GM21381 (cell line): ENCODE data around the gene ZFYVE28.
A peak's percentile ranks its signal among the peaks of the same experiment; 100 is the strongest.

ENCODE experiments used
- ATAC-seq: cut with Tn5 transposase; IDR thresholded peaks from one replicate; pipeline ENCODE4 v1.9.1; 2021; ENCODE audit warnings: mild to moderate bottlenecking, moderate library complexity; ENCODE audit not compliant: unreplicated experiment

Gene ZFYVE28

DNA sequence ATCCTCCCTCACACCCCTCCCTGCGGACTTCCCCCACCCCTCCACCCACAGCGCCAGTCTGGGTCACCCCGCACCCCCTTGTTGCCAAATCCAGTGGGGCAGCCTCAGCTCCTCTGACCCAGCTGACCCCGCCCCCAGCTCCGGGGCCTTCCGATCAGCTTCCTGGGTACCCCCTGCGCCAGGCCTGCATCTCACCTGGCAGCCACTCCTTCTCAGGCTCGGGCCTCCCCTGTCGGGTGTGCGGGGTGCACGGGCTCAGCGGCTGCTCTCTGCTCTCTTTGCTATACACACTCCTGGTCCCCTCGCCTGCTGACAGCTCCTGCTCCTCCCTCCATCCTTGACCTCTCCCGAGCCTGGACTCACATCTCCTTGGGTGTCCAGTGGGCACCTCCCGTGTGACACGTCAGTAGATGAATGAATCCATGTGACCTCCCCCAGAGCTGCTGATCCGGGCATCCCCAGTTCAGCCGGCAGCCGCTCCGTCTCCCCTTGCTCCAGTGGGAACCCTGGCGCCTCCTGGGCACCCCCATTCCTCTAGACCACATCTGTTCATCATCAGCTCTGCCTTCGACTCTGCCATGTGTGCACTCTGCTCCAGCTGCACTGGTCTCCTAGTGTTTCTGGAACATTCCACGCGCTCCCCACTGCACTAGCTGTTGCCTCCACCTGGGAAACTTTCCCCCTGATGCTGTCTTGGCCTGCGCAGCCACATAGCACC, 10.2 kb upstream of the ZFYVE28 start:
- ATAC-seq: no peak

- ATAC-seq: no peak
These were observed 9.2 kb upstream of the ZFYVE28 start for GRCh38 chr4:2427383-2428334.

DNA sequence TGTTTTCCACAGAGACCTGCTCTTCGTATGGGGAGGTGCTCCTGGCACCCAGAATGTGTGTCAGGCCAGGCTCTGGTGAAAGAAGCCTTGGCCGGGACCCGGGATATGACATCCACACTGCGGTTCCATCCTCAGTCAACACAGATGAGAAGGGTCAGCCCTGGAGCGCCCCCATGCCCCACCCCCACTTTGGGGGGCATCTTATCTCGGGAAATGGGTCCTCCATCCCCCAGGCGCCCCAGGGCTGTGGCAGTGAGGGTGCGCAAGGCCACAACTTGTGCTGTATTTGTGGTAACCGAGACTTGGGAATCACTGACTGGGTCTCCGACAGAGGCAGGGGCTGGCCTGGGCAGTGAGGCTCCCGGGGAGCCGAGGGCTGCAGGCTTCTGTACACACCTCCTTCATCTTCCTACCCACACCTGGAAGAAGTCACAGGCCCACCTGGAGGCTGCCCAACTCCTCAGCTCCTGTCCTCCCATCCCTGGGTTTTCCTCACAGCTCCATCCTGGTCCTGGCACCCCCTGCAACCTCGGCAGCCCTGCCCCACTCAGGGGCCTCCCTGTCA, 8.3 kb upstream of the ZFYVE28 start:
- no peak for ATAC-seq

GRCh38 chr4:2426069-2426397, 7.6 kb upstream of the ZFYVE28 start:
- no peak for ATAC-seq

- ATAC-seq: no peak
These were observed 7.1 kb upstream of the ZFYVE28 start for GRCh38 chr4:2425386-2426068.

DNA sequence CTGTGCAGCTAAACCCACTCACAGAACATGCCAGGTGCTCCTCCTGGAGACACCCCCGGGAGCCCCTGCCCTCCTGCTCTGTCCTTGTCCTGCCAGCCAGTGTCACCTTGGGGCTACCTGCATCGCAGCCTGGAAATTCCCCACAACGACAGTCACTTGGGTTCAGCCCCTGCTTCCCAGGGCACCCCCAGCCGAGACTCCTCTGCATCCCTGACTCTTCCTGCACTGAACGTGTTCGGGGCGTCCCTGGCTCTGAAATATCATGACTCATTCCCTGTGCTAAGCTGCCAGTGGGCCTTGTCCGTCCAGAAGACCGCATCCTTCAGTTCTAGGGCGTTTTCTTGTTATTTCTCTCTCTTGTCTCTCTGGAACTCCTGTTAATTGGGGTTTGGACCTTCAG, 6.1 kb upstream of the ZFYVE28 start:
- no peak for ATAC-seq

- ATAC-seq: no peak
These were observed 5.2 kb upstream of the ZFYVE28 start for GRCh38 chr4:2423695-2424094.

DNA sequence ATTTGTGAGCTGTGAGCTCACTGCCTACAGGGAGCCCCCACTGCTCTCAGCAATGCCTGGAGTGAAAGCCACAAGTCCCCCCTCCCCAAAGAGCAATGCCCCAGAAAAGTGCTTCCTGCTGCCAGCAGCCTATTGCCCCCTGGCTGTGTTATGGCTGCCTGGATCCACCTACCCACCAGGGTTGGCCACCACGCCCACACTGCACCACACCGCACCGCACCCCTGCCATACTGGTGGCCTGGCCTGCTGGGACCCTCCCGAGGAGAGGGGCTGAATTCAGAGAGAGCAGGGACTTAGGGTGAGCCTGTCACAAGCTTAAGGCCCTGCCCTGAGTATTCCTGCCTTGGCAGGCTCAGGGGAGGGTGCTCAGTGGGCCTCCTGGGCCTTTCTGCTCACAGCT, 4.6 kb upstream of the ZFYVE28 start:
- no peak for ATAC-seq

DNA sequence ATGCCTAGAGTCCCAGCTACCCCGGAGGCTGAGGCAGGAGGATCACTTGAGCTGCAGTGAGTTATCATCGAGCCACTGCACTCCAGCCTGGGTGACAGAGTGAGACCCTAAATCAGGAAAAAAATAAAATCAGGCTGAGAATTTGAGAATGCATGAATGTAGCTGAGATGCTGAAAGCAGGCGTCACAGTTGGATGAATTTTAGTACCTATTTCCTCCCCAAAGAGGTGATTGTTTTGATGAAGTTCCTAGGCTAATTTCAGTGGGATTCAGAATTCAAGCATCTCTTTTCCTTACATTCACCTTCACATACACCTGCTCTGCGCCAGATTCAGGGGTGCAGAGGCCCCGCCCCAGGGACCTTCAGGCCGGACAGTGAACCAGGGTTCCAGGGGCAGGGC, 3.5 kb upstream of the ZFYVE28 start:
- no peak for ATAC-seq

DNA sequence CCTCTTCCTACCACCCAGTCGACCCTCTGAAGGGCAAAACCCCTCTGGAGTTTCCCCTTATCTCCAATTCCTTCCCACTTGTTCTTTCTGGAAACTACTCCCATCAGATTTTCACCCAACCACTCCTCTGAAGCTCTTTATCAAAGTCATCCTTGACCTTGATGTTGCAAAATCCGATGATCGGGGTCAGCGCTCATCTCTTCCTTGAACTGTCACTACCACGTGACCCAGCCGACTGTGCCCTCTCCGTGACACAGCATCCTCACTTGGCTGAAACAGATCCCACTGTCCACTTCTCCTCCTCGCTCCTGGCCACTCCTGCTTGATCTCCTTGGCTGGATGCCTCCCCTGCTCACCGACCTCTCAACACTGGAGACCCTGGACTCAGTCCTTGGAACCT, 1.4 kb upstream of the ZFYVE28 start:
- no peak for ATAC-seq

GRCh38 chr4:2418650-2419571, 466 bp upstream of the ZFYVE28 start, which contains the start of gene CFAP99:
TSS of gene CFAP99 (plus strand) at chr4:2418955.
- peak; percentile 90 for ATAC-seq

- no peak for ATAC-seq
These were observed 1.1 kb downstream of the ZFYVE28 start for GRCh38 chr4:2417226-2417764.

GRCh38 chr4:2416564-2417225, 1.8 kb downstream of the ZFYVE28 start:
- ATAC-seq: no peak

GRCh38 chr4:2415881-2416563, 2.4 kb downstream of the ZFYVE28 start:
- ATAC-seq: no peak

- ATAC-seq: no peak
These were observed 3.2 kb downstream of the ZFYVE28 start for GRCh38 chr4:2415213-2415612.

DNA sequence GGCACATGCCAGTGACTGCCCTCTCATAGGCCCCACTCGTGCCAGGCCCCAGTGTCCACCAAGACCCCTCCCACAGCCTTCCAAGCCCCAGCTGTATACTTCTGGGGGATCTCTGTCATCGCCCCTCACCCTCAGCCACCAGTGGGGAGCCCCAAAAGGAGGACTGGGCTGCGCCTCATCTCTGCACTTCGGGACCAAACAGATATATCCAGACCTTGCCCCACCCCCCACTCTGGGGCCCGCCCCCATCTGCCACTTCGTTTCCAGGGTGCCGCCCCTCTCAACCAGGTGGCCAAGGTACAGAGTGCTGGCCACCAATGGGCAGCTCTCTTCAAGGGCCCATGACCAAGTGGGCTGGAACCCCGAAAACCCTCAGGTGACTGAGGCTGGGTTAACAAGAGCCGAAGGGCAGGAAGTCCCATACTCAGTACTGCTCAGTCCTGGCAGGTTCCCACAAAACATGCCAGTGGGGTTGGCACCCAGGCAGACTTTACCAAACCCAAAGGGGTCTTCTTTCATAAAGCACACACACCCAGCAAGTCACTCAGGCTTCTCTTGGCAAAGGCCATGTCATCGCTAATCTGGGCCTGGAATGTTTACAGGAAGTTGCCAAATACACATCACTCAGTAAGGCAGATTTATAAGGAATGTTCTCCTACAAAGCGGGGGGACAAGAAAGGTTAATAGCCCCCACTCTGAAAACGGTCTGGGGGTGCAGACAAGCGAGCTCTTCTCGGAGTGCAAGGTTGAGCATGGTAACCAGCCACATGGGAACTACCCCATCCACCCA, 4.4 kb downstream of the ZFYVE28 start:
- ATAC-seq: no peak

- ATAC-seq: peak; percentile 56
These were observed 5.3 kb downstream of the ZFYVE28 start for GRCh38 chr4:2412885-2413716.
